SK-N-SH (cell line): ENCODE data around the gene RRH. TPM values are rescaled to one million over a fixed set of nuclear protein-coding genes. Genes with fewer than 3 reads are reported as not detected.

Source experiments
- CTCF ChIA-PET: fragments of 300-600, 350-600 bp; formaldehyde crosslinking; extraction: SDS; loops from one replicate; lab custom pipeline; 2021; lab: Yijun Ruan, JAX
- POLR2A ChIA-PET: fragments of 350-600 bp; sonication (Branson Sonifier 250); formaldehyde crosslinking; extraction: SDS; loops from one replicate; lab custom pipeline; 2020; ENCODE audit warnings: antibody characterized with exemption, inconsistent platforms; lab: Yijun Ruan, JAX
- DNase-seq: peaks from one replicate; pipeline ENCODE4 v3.0.0; 2012
- H2AFZ ChIP-seq: fragments of 200-600 bp; sonication (generic); 2 replicates; pipeline ENCODE4 v1.8.1; 2016; ENCODE audit warnings: antibody characterized with exemption, mild to moderate bottlenecking, low read depth
- H3F3A ChIP-seq: fragments of 200-600 bp; sonication (generic); replicated peaks from 2 replicates; pipeline ENCODE3; 2016; ENCODE audit warnings: antibody characterized with exemption, mild to moderate bottlenecking; ENCODE audit not compliant: insufficient read depth
- H3K27ac ChIP-seq, 2 experiments: fragments of 200-500 bp in 1 of 2; fragments of 200-600 bp in 1 of 2; sonication (Bioruptor generic) in 1 of 2; sonication (generic), shearing (Covaris generic) in 1 of 2; 2 replicates each; pipeline versions ENCODE4 v1.5.1 to v1.6.1; 2014 to 2016; ENCODE audit warnings: low read depth in 2 of 2, inconsistent platforms in 1 of 2, low read length in 1 of 2, mild to moderate bottlenecking in 1 of 2, mixed read lengths in 1 of 2
- H3K27me3 ChIP-seq: fragments of 200-600 bp; sonication (generic), shearing (Covaris generic); 2 replicates; pipeline ENCODE4 v1.6.1; 2016; ENCODE audit warnings: mixed run types; ENCODE audit not compliant: insufficient read depth
- H3K36me3 ChIP-seq, 2 experiments: fragments of 200-500 bp in 1 of 2; fragments of 200-600 bp in 1 of 2; sonication (Bioruptor generic) in 1 of 2; sonication (generic) in 1 of 2; replicated peaks in 1 of 2; 2 replicates each; pipeline versions ENCODE3 to v1.5.1; 2014 to 2016; ENCODE audit warnings: low read length in 1 of 2, mild to moderate bottlenecking in 1 of 2; ENCODE audit not compliant: insufficient read depth in 2 of 2, control insufficient read depth in 1 of 2
- H3K4me1 ChIP-seq, 2 experiments: fragments of 200-500 bp in 1 of 2; fragments of 200-600 bp in 1 of 2; sonication (Bioruptor generic) in 1 of 2; sonication (generic), shearing (Covaris generic) in 1 of 2; 2 replicates each; pipeline versions ENCODE4 v1.5.1 to v1.6.1; 2014 to 2016; ENCODE audit warnings: low read depth in 1 of 2, low read length in 1 of 2, mixed run types in 1 of 2; ENCODE audit not compliant: insufficient read depth in 2 of 2, control insufficient read depth in 1 of 2
- H3K4me2 ChIP-seq: fragments of 200-600 bp; sonication (generic), shearing (Covaris generic); 2 replicates; pipeline ENCODE4 v1.6.1; 2017; ENCODE audit warnings: mixed run types
- H3K4me3 ChIP-seq, 2 experiments: fragments of 200-500 bp in 1 of 2; fragments of 200-600 bp in 1 of 2; sonication (Bioruptor generic) in 1 of 2; sonication (generic), shearing (Covaris generic) in 1 of 2; 2 replicates each; pipeline versions ENCODE4 v1.5.1 to v1.8.1; 2014 to 2016; ENCODE audit warnings: low read depth in 2 of 2, inconsistent platforms in 1 of 2, low read length in 1 of 2, mild to moderate bottlenecking in 1 of 2, mixed read lengths in 1 of 2, moderate library complexity in 1 of 2
- H3K79me2 ChIP-seq: fragments of 200-600 bp; sonication (generic); 2 replicates; pipeline ENCODE4 v1.8.1; 2017; ENCODE audit warnings: mild to moderate bottlenecking; ENCODE audit not compliant: insufficient read depth
- H3K9ac ChIP-seq: fragments of 200-600 bp; sonication (generic); 2 replicates; pipeline ENCODE4 v1.6.1; 2017; ENCODE audit warnings: mixed run types
- H3K9me2 ChIP-seq: fragments of 200-600 bp; sonication (generic); 2 replicates; pipeline ENCODE4 v1.6.1; 2017; ENCODE audit warnings: mixed run types
- H3K9me3 ChIP-seq: fragments of 200-600 bp; sonication (generic); 2 replicates; pipeline ENCODE4 v1.6.1; 2017; ENCODE audit warnings: mixed run types, mild to moderate bottlenecking, moderate library complexity
- H4K20me1 ChIP-seq: fragments of 200-600 bp; sonication (generic); 2 replicates; pipeline ENCODE4 v1.6.1; 2017; ENCODE audit warnings: mild to moderate bottlenecking, mixed run types; ENCODE audit not compliant: insufficient read depth
- EP300 ChIP-seq, 2 experiments: IDR thresholded peaks; 2 replicates each; pipeline versions ENCODE4 v1.4.0 to v1.6.1; 2012; ENCODE audit warnings: borderline replicate concordance in 1 of 2, low read depth in 1 of 2, low read length in 1 of 2
- FOXJ3 ChIP-seq: sonication (generic); formaldehyde crosslinking; IDR thresholded peaks from 2 replicates; pipeline ENCODE4 v1.5.1; 2020; ENCODE audit warnings: mild to moderate bottlenecking, missing genetic modification reagents
- GABPA ChIP-seq: IDR thresholded peaks from 2 replicates; pipeline ENCODE4 v1.4.0; 2012; ENCODE audit warnings: low read depth, mild to moderate bottlenecking
- MXI1 ChIP-seq: IDR thresholded peaks from 2 replicates; pipeline ENCODE4 v1.6.1; 2012; ENCODE audit warnings: mild to moderate bottlenecking, low read depth, low read length, improper control_type of control experiment
- NFIC ChIP-seq: IDR thresholded peaks from 2 replicates; pipeline ENCODE4 v1.4.0; 2012; ENCODE audit warnings: borderline replicate concordance
- RAD21 ChIP-seq: IDR thresholded peaks from 2 replicates; pipeline ENCODE4 v1.6.1; 2012; ENCODE audit warnings: mild to moderate bottlenecking, low read length
- RXRA ChIP-seq: IDR thresholded peaks from 2 replicates; pipeline ENCODE4 v1.4.0; 2012; ENCODE audit warnings: low read depth, mild to moderate bottlenecking, borderline replicate concordance
- SMC3 ChIP-seq: IDR thresholded peaks from 2 replicates; pipeline ENCODE4 v1.6.1; 2012; ENCODE audit warnings: low read depth, low read length, improper control_type of control experiment
- TEAD4 ChIP-seq: IDR thresholded peaks from 2 replicates; pipeline ENCODE4 v1.4.0; 2012; ENCODE audit warnings: mild to moderate bottlenecking, borderline replicate concordance; ENCODE audit not compliant: insufficient read depth
- USF1 ChIP-seq: IDR thresholded peaks from 2 replicates; pipeline ENCODE4 v1.4.0; 2012; ENCODE audit warnings: low read depth, borderline replicate concordance
- YY1 ChIP-seq: IDR thresholded peaks from 2 replicates; pipeline ENCODE4 v1.4.0; 2012; ENCODE audit warnings: low read depth, mild to moderate bottlenecking
- WGBS: methylation state at CpG from one replicate; pipeline ENCODE4 v1.1.6; 2017; ENCODE audit warnings: low lambda C conversion rate; 5-methylcytosine and 5-hydroxymethylcytosine counted together
- polyA plus RNA-seq, 3 experiments: library from polyadenylated mRNA; depleted of rRNA; stranded (reverse); fragments of >200 nt; gene quantifications; 2 replicates each; pipeline ENCODE4 v1.2.3, GENCODE V29; 2012
- TF ChIP-seq, protein P1 (sequence below): IDR thresholded peaks from 2 replicates; pipeline ENCODE4 v1.6.1; 2012; ENCODE audit warnings: mild to moderate bottlenecking, low read depth, low read length, moderate library complexity

RRH gene
- polyA plus RNA-seq, 1 of the 3 experiments (the other 2 are of a cell fraction), result 0.05 TPM

GRCh38 chr4:109879636-109880314 is 52.0 kb downstream of the RRH start (continued):
- no peak for TF ChIP-seq RAD21
- no peak for TF ChIP-seq RXRA
- no peak for TF ChIP-seq YY1

DNA sequence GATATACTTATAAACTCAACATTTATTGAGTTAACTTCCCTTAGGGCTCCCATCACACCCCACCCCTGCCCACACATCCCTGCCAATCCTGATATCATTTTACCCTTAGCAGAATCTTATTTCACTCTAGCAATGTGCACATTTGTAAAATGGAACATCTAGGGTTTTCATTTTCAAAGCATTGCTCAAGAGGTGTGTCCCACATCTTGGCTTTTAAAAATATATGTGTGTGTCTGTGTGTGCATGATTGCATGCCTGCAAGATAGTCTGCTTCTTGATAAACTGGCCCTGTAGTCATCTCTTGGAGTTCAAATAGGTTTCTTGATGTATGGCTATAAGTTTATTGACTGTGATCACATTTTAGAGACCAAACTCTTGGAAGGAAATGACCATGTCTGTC is 58.5 kb downstream of the RRH start:
- H4K20me1 ChIP-seq, result no peaks in the 10 kb centered on the region
- no peaks in the 10 kb centered on the region for H3F3A ChIP-seq
- no peaks in the 10 kb centered on the region for H3K36me3 ChIP-seq
- no peak overlapping the region for H3K27ac ChIP-seq
- no peaks in the 10 kb centered on the region for H3K9me2 ChIP-seq
- 0 out of 2 replicates have a peak, but pooled peaks cover 6% of the 10 kb centered on the region for H3K27me3 ChIP-seq
- H3K9ac ChIP-seq, result no peak overlapping the region
- H3K9me3 ChIP-seq, result no peaks in the 10 kb centered on the region
- no peak overlapping the region for H2AFZ ChIP-seq
- ChIA-PET CTCF (no interaction called here), POLR2A (no interaction called here)
- no peaks in the 10 kb centered on the region for H3K4me1 ChIP-seq
- no peaks in the 10 kb centered on the region for H3K79me2 ChIP-seq
- TF ChIP-seq FOXJ3, result no peak
- H3K4me2 ChIP-seq, result no peak overlapping the region
- no peak overlapping the region for H3K4me3 ChIP-seq
- no peak for DNase-seq

DNA sequence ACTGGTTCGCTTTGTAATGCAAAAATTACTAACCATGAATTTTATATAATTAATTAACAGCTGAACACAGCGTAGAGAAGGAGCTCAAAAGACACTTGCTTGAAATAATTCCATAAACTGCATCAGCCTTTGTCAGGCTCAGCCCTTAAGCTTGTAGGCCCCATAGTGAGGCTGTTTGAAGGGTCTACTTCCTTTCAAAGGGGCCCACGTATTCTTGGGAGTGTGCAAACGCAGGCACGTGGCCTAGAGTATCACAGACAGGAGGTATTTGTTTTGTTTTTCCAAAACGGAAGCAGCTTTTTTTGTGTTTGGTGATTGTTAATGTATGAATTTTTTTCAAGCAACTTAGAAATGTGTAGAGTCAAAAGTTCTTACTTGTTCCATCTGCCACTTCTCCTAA is 59.3 kb downstream of the RRH start:
- Histone ChIP-seq H3K27me3 (0 out of 2 replicates have a peak, but pooled peaks cover 6% of the 10 kb centered on the region), H3K4me2 (no peak overlapping the region), H3K4me3 (no peak overlapping the region), H3F3A (no peaks in the 10 kb centered on the region), H3K27ac (no peak overlapping the region), H3K9me3 (no peaks in the 10 kb centered on the region), H2AFZ (no peak overlapping the region), H3K36me3 (no peaks in the 10 kb centered on the region), H4K20me1 (no peaks in the 10 kb centered on the region), H3K4me1 (no peaks in the 10 kb centered on the region), H3K9me2 (no peaks in the 10 kb centered on the region), H3K79me2 (no peaks in the 10 kb centered on the region), H3K9ac (no peak overlapping the region)
- DNase-seq, result no peak
- 13% methylated on average over 6 of the region's 6 CpGs for WGBS
- POLR2A ChIA-PET, result no interaction called here
- CTCF ChIA-PET, result no interaction called here
- TF ChIP-seq GABPA (no peak), TEAD4 (no peak), NFIC (no peak), RAD21 (no peak), MXI1 (no peak), USF1 (no peak), EP300 (IDR thresholded peaks at IDR 0.05; ENCODE audit: borderline replicate concordance in 1 of 2, low read depth in 1 of 2, low read length in 1 of 2) (no peak), SMC3 (no peak)
- TF ChIP-seq, protein P1, sequence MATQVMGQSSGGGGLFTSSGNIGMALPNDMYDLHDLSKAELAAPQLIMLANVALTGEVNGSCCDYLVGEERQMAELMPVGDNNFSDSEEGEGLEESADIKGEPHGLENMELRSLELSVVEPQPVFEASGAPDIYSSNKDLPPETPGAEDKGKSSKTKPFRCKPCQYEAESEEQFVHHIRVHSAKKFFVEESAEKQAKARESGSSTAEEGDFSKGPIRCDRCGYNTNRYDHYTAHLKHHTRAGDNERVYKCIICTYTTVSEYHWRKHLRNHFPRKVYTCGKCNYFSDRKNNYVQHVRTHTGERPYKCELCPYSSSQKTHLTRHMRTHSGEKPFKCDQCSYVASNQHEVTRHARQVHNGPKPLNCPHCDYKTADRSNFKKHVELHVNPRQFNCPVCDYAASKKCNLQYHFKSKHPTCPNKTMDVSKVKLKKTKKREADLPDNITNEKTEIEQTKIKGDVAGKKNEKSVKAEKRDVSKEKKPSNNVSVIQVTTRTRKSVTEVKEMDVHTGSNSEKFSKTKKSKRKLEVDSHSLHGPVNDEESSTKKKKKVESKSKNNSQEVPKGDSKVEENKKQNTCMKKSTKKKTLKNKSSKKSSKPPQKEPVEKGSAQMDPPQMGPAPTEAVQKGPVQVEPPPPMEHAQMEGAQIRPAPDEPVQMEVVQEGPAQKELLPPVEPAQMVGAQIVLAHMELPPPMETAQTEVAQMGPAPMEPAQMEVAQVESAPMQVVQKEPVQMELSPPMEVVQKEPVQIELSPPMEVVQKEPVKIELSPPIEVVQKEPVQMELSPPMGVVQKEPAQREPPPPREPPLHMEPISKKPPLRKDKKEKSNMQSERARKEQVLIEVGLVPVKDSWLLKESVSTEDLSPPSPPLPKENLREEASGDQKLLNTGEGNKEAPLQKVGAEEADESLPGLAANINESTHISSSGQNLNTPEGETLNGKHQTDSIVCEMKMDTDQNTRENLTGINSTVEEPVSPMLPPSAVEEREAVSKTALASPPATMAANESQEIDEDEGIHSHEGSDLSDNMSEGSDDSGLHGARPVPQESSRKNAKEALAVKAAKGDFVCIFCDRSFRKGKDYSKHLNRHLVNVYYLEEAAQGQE, result no peak
